DOHH2 (cell line): ENCODE data around the gene SLC25A39.

Source experiments
- CTCF ChIP-seq: fragments of 200-600 bp; sonication (generic); IDR thresholded peaks from one replicate; pipeline ENCODE4 v1.5.1; 2014; ENCODE audit warnings: antibody characterized with exemption, mild to moderate bottlenecking, low read depth, low read length; ENCODE audit not compliant: poor library complexity, severe bottlenecking
- EZH2phosphoT487 ChIP-seq: fragments of 200-600 bp; sonication (generic); IDR thresholded peaks from 2 replicates; pipeline ENCODE4 v1.6.1; 2017; ENCODE audit warnings: borderline replicate concordance, mild to moderate bottlenecking, antibody characterized with exemption, low read length, moderate library complexity, mixed read lengths

- TF ChIP-seq CTCF (no peak), EZH2phosphoT487 (no peak)
Measured at GRCh38 chr17:44322236-44322895, 2.3 kb downstream of the SLC25A39 start.
